Activated effector memory CD4-positive, alpha-beta T cell treated with Interleukin-2 at 50 U/mL for 16 hours (primary cell): ENCODE measurements around the gene ADGRG2.

Experiments
- DNase-seq: peaks from one replicate; pipeline ENCODE4 v3.0.0-alpha.2; 2020

The ADGRG2 gene

GRCh38 chrX:18946611-18947010, 175.7 kb downstream of the ADGRG2 start:
- no peak for DNase-seq

GRCh38 chrX:18946157-18946556, 176.1 kb downstream of the ADGRG2 start:
- DNase-seq, result no peak

GRCh38 chrX:18945483-18945882, 176.8 kb downstream of the ADGRG2 start:
- no peak for DNase-seq

- DNase-seq, result no peak
Measured at GRCh38 chrX:18944482-18944881, 177.8 kb downstream of the ADGRG2 start.

- DNase-seq, result no peak
Measured at GRCh38 chrX:18941896-18942295, 180.4 kb downstream of the ADGRG2 start.
